Loucy (cell line): ENCODE data around the gene RCOR1.

Experiments used
- H2AFZ ChIP-seq: fragments of 200-600 bp; sonication (generic); 2 replicates; pipeline ENCODE4 v1.6.0; 2016; ENCODE audit warnings: antibody characterized with exemption, mild to moderate bottlenecking, low read length, moderate library complexity
- H3F3A ChIP-seq: fragments of 200-600 bp; 2 replicates; pipeline ENCODE4 v1.6.0; 2016; ENCODE audit warnings: antibody characterized with exemption, low read depth, mild to moderate bottlenecking
- H3K27me3 ChIP-seq: fragments of 200-600 bp; sonication (generic); 2 replicates; pipeline ENCODE4 v1.6.1; 2014; ENCODE audit warnings: low read length, mild to moderate bottlenecking; ENCODE audit not compliant: insufficient read depth, poor library complexity, severe bottlenecking
- H3K36me3 ChIP-seq: fragments of 200-600 bp; sonication (generic); 2 replicates; pipeline ENCODE4 v1.6.1; 2016; ENCODE audit warnings: low read length; ENCODE audit not compliant: insufficient read depth
- H3K4me1 ChIP-seq: fragments of 200-600 bp; sonication (generic); 2 replicates; pipeline ENCODE4 v1.5.1; 2014; ENCODE audit warnings: low read length, mild to moderate bottlenecking; ENCODE audit not compliant: insufficient read depth, poor library complexity, severe bottlenecking
- H3K4me2 ChIP-seq: fragments of 200-600 bp; sonication (generic); 2 replicates; pipeline ENCODE4 v1.6.0; 2014; ENCODE audit warnings: antibody characterized with exemption, low read length, low read depth, mild to moderate bottlenecking; ENCODE audit not compliant: poor library complexity, severe bottlenecking
- H3K4me3 ChIP-seq: fragments of 200-600 bp; sonication (generic); 2 replicates; pipeline ENCODE4 v1.5.1; 2014; ENCODE audit warnings: low read length, mild to moderate bottlenecking, mixed read lengths; ENCODE audit not compliant: poor library complexity, severe bottlenecking
- H3K79me2 ChIP-seq: fragments of 200-600 bp; sonication (generic); 2 replicates; pipeline ENCODE4 v1.6.1; 2014; ENCODE audit warnings: low read length; ENCODE audit not compliant: insufficient read depth
- H3K9ac ChIP-seq: fragments of 200-600 bp; sonication (generic); 2 replicates; pipeline ENCODE4 v1.6.0; 2014; ENCODE audit warnings: mild to moderate bottlenecking, low read depth, low read length, moderate library complexity; ENCODE audit not compliant: poor library complexity, severe bottlenecking
- H3K9me2 ChIP-seq: fragments of 200-600 bp; sonication (generic); replicated peaks from 2 replicates; pipeline ENCODE4 v1.6.1; 2016; ENCODE audit warnings: low read depth, low read length, mixed read lengths
- H3K9me3 ChIP-seq: fragments of 200-600 bp; sonication (generic); 2 replicates; pipeline ENCODE4 v1.6.1; 2014; ENCODE audit warnings: mild to moderate bottlenecking, antibody characterized with exemption, low read length, low read depth; ENCODE audit not compliant: insufficient read depth
- H4K20me1 ChIP-seq: fragments of 200-600 bp; sonication (generic); 2 replicates; pipeline ENCODE4 v1.6.0; 2014; ENCODE audit warnings: antibody characterized with exemption, low read length, mild to moderate bottlenecking; ENCODE audit not compliant: insufficient read depth, poor library complexity, severe bottlenecking
- CTCF ChIP-seq: fragments of 200-600 bp; sonication (generic); conservative IDR thresholded peaks from 2 replicates; pipeline ENCODE4 v1.5.1; 2014; ENCODE audit warnings: mild to moderate bottlenecking, antibody characterized with exemption, low read length
- EZH2phosphoT487 ChIP-seq: fragments of 200-600 bp; IDR thresholded peaks from 2 replicates; pipeline ENCODE4 v1.6.1; 2018; ENCODE audit warnings: antibody characterized with exemption, mild to moderate bottlenecking, moderate library complexity, borderline replicate concordance

The RCOR1 gene

GRCh38 chr14:102629808-102630350, 37.4 kb downstream of the RCOR1 start:
- Histone ChIP-seq H3K9me2 (no peaks in the 10 kb centered on the region), H3K36me3 (peaks cover 21% of the 10 kb centered on the region; the same call in 1 of the 2 replicates), H3K9ac (no peak overlapping the region), H3K9me3 (no peaks in the 10 kb centered on the region), H3K4me3 (no peak overlapping the region), H2AFZ (no peak overlapping the region), H3K4me1 (peaks cover 27% of the 10 kb centered on the region), H3F3A (no peaks in the 10 kb centered on the region), H4K20me1 (peaks cover 63% of the 10 kb centered on the region), H3K79me2 (peaks cover 93% of the 10 kb centered on the region), H3K27me3 (no peaks in the 10 kb centered on the region), H3K4me2 (peak overlapping the region; percentile 22)
- TF ChIP-seq CTCF (no peak), EZH2phosphoT487 (no peak)

GRCh38 chr14:102630405-102630804, 38.0 kb downstream of the RCOR1 start:
- peaks cover 27% of the 10 kb centered on the region for H3K4me1 ChIP-seq
- H4K20me1 ChIP-seq = peaks cover 63% of the 10 kb centered on the region
- H3K36me3 ChIP-seq = peaks cover 20% of the 10 kb centered on the region; the same call in 1 of the 2 replicates
- no peaks in the 10 kb centered on the region for H3K27me3 ChIP-seq
- no peaks in the 10 kb centered on the region for H3K9me3 ChIP-seq
- peaks cover 88% of the 10 kb centered on the region for H3K79me2 ChIP-seq
- H3K4me2 ChIP-seq = no peak overlapping the region
- no peak overlapping the region for H3K4me3 ChIP-seq
- H3F3A ChIP-seq = no peaks in the 10 kb centered on the region
- no peak overlapping the region for H3K9ac ChIP-seq
- no peak for TF ChIP-seq CTCF
- no peak for TF ChIP-seq EZH2phosphoT487
- H2AFZ ChIP-seq = no peak overlapping the region
- no peaks in the 10 kb centered on the region for H3K9me2 ChIP-seq

GRCh38 chr14:102630881-102631280, 38.4 kb downstream of the RCOR1 start:
- H3K9me3 ChIP-seq = no peaks in the 10 kb centered on the region
- no peaks in the 10 kb centered on the region for H3K9me2 ChIP-seq
- H2AFZ ChIP-seq = no peak overlapping the region
- peaks cover 15% of the 10 kb centered on the region; the same call in 1 of the 2 replicates for H3K36me3 ChIP-seq
- H3K9ac ChIP-seq = no peak overlapping the region
- H3K79me2 ChIP-seq = peaks cover 87% of the 10 kb centered on the region
- no peak for TF ChIP-seq CTCF
- TF ChIP-seq EZH2phosphoT487 = no peak
- H3F3A ChIP-seq = no peaks in the 10 kb centered on the region
- no peaks in the 10 kb centered on the region for H3K27me3 ChIP-seq
- peaks cover 27% of the 10 kb centered on the region for H3K4me1 ChIP-seq
- no peak overlapping the region for H3K4me3 ChIP-seq
- H3K4me2 ChIP-seq = no peak overlapping the region
- peaks cover 58% of the 10 kb centered on the region for H4K20me1 ChIP-seq
